Right lung (tissue), 5 donors: ENCODE data around the gene ARR3. TPM values are rescaled to one million over a fixed set of nuclear protein-coding genes. Genes with fewer than 3 reads are reported as not detected.
"Not testable (repeated sequence)": the region's sequence is repeated elsewhere in the genome, so short reads cannot be mapped to it uniquely, and the experiment has no call there.

ENCODE experiments used
- DNase-seq, 2 donors: peaks; one replicate each; pipeline ENCODE4 v3.0.0-alpha.2; 2013
- polyA plus RNA-seq, 5 donors: library from polyadenylated mRNA; unstranded; fragments of 120-200 nt; gene quantifications; one replicate each; pipeline versions ENCODE4 v1.2.1 to v1.2.3, GENCODE V29; 2013; ENCODE audit warnings: inconsistent platforms in 1 of 5, low replicate concordance in 1 of 5; ENCODE audit not compliant: insufficient read length in 5 of 5, insufficient read depth in 1 of 5

The ARR3 gene
- polyA plus RNA-seq, 5 donors: 0.56 to 2.1 (median 1.3) TPM

- DNase-seq: not testable (repeated sequence)
These were observed 5.9 kb downstream of the ARR3 start for GRCh38 chrX:70274029-70274428.

GRCh38 chrX:70279081-70279480 lies 10.9 kb downstream of the ARR3 start:
- no peak for DNase-seq

- no peak for DNase-seq
These were observed 12.4 kb downstream of the ARR3 start for GRCh38 chrX:70280573-70280972.

- no peak for DNase-seq
These were observed 13.8 kb downstream of the ARR3 start, which contains the start of gene RAB41 for GRCh38 chrX:70281951-70282350. Gene RAB41 (plus strand): TSS chrX:70282172. CDS start chrX:70282218, 46 bp downstream.

- DNase-seq: no peak
These were observed 21.1 kb downstream of the ARR3 start for GRCh38 chrX:70289168-70289792.

- DNase-seq: peak; percentile 79 to 83
These were observed 21.9 kb downstream of the ARR3 start, which contains the start of the genes KIF4A and PDZD11 for GRCh38 chrX:70289793-70290770. Gene KIF4A (plus strand): TSS chrX:70290104. CDS start chrX:70290459, 355 bp downstream. Gene PDZD11 (minus strand): TSS chrX:70289927. CDS start chrX:70289341, 586 bp downstream.

- no peak for DNase-seq
These were observed 24.7 kb downstream of the ARR3 start for GRCh38 chrX:70292788-70293187.

GRCh38 chrX:70293621-70294020 lies 25.5 kb downstream of the ARR3 start:
- DNase-seq: no peak

- no peak for DNase-seq
These were observed 33.6 kb downstream of the ARR3 start for GRCh38 chrX:70301716-70302115.

- no peak for DNase-seq
These were observed 45.4 kb downstream of the ARR3 start for GRCh38 chrX:70313503-70313902.

- DNase-seq: no peak
These were observed 54.6 kb downstream of the ARR3 start for GRCh38 chrX:70322784-70323183.

- DNase-seq: not testable (repeated sequence)
These were observed 55.5 kb downstream of the ARR3 start for GRCh38 chrX:70323628-70324027.

- no peak for DNase-seq
These were observed 56.2 kb downstream of the ARR3 start for GRCh38 chrX:70324326-70324725.

- DNase-seq: no peak
These were observed 63.0 kb downstream of the ARR3 start for GRCh38 chrX:70331161-70331560.

Other genes starting within 250 kb of the ARR3 start
- not detected for gene AWAT2, start 218.4 kb upstream of the ARR3 start, polyA plus RNA-seq
- gene OTUD6A, start 205.9 kb upstream of the ARR3 start, polyA plus RNA-seq: not detected
- gene IGBP1, start 134.9 kb upstream of the ARR3 start, polyA plus RNA-seq: 100 to 1,000 TPM in 4 of 5 donors, 10 to 100 TPM in 1; 83.4 to 120 (median 111) TPM
- gene DGAT2L6, start 90.9 kb upstream of the ARR3 start, polyA plus RNA-seq: under 1 TPM in 1 of 5 donors, not detected in 4; 0.09 TPM
- gene AWAT1, start 33.7 kb upstream of the ARR3 start, polyA plus RNA-seq: under 1 TPM in 3 of 5 donors, not detected in 2; 0.08 to 0.40 (median 0.14) TPM
- gene P2RY4, start 8.1 kb upstream of the ARR3 start, polyA plus RNA-seq: under 1 TPM; 0.33 to 0.62 (median 0.40) TPM
- 1 to 10 TPM in 4 of 5 donors, under 1 TPM in 1; 0.73 to 1.3 (median 1.2) TPM for gene RAB41, start 13.8 kb downstream of the ARR3 start, polyA plus RNA-seq
- gene PDZD11, start 21.6 kb downstream of the ARR3 start, polyA plus RNA-seq: 10 to 100 TPM; 47.6 to 66.6 (median 55.5) TPM
- 10 to 100 TPM; 10.0 to 30.4 (median 17.7) TPM for gene KIF4A, start 21.8 kb downstream of the ARR3 start, polyA plus RNA-seq
- gene GDPD2, start 155.0 kb downstream of the ARR3 start, polyA plus RNA-seq: under 1 TPM; 0.13 to 0.21 (median 0.14) TPM
- 10 to 100 TPM; 42.3 to 56.3 (median 54.9) TPM for gene DLG3, start 176.5 kb downstream of the ARR3 start, polyA plus RNA-seq